Measurements from ENCODE around the gene ABCB6.
"Not testable (repeated sequence)": the region's sequence is repeated elsewhere in the genome, so short reads cannot be mapped to it uniquely, and the experiment has no call there.

ABCB6 gene

DNA sequence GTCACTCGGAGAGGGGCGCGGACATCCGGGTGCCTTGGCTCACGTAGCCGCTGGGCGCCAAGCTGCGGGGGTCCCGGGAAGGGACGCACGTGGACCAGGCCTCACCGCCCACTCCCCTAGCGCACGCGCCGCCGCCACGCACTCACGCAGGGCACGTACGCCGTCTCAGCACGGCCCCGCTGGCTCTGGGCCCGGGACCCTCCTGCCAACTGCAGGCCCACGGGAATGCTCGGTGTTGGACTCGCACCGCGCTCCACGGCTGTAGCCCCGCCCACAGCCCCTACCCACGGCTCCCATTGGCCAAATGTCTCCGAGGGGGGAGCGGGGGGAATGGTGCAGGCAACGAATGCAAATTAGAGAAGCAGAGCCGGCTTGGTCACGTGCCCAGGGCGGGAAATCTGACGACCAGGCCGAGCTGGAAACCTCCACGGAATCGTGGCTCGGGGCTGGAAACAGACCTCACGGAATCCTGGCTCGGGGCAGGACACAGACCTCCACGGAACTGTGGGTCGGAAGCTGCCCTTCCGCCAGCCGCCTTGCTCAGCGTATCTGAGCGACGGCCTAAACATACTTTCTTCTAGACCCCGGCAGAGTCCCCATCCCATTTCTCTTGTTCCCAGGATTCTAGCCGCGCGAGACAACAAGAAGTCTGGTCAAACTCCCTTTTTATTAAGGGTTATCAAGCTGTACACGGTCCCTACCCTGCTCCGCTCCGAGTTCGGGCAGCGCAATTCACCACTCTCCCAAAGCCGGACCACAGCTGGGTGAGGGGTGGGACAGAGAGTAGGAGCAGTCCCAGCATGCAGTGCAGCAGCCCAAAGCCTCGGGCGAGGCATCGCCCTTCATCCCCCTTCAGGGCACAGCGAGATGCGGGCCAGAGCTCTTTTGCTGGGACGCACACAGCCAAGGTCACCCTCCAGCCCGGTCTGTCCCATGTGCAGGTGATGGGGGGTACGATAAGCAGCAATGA lies at the start of gene ABCB6:
Gene ABCB6 (minus strand): TSS at position 227 of the 970 bp plus-strand sequence. CDS start 285 bp downstream, outside the sequence.
- intact Hi-C loops (cut with micrococcal nuclease): loop anchor here (2.0 to 5.0 kb wide), 2 partner anchors 33 to 58 kb away; partner anchors contain the start of genes NHEJ1, TUBA4A and TUBA4B
- peaks cover 74% of the 10 kb centered on the region for H3K36me3 Mint-ChIP-seq (ENCODE audit: low read depth)
- H3K9me3 Mint-ChIP-seq: no peaks in the 10 kb centered on the region
- peaks cover 56% of the 10 kb centered on the region for H3K4me1 Mint-ChIP-seq (ENCODE audit: low read depth)
- peaks cover 42% of the 10 kb centered on the region for H3K27me3 Mint-ChIP-seq
- peak within 1 kb of the TSS; percentile 74 for H3K4me3 Mint-ChIP-seq
- H3K27ac Mint-ChIP-seq: peak within 1 kb of the TSS; percentile 94

DNA sequence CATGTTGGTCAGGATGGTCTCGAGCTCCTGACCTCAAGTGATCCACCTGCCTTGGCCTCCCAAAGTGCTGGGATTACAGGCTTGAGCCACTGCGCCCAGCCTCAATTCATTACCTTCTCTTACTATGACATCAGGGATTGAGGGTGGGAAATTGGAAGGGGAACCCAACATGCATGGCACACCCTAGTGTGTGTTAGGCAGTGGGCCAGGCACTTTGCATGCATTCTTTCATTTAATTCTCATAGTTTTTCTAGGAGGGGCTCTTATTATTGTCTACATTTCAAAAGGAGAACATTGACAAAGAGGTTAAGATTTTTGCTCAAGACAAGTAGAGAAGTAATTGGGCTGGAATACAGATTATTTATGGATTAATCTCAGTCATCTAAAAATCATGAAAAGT lies 49.5 kb upstream of the ABCB6 start:
- intact Hi-C loops (cut with micrococcal nuclease): no loop called here

DNA sequence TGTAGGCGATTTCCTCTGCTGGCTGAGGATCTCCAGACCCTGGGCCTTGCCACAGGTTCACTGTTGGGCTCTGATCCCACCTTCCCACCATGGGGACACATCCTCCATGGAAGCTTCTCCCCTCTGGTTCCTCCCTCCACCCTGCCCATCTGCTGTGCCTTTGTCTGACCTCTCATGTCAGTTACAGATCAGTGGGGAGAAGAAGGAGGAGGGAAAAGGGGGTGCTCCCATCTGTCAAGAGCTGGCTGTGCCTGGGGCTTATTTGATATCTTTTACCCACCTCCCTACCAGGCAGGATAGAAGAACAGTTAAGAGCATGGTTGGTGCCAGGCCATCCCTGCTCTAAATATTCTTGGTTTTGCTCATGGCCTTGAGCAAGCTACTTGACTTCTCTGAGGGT lies 48.1 kb upstream of the ABCB6 start:
- no peaks in the 10 kb centered on the region for H3K4me1 Mint-ChIP-seq (ENCODE audit: low read depth)
- intact Hi-C loops (cut with micrococcal nuclease): no loop called here
- H3K9me3 Mint-ChIP-seq: no peaks in the 10 kb centered on the region
- H3K27me3 Mint-ChIP-seq: peaks cover 9% of the 10 kb centered on the region
- H3K27ac Mint-ChIP-seq: no peak overlapping the region
- H3K36me3 Mint-ChIP-seq (ENCODE audit: low read depth): no peaks in the 10 kb centered on the region
- no peak overlapping the region for H3K4me3 Mint-ChIP-seq

More for the DNA sequence above, 49.5 kb upstream of the ABCB6 start:
- no peaks in the 10 kb centered on the region for H3K9me3 Mint-ChIP-seq
- no peak overlapping the region for H3K4me3 Mint-ChIP-seq
- peaks cover 18% of the 10 kb centered on the region for H3K27me3 Mint-ChIP-seq
- no peaks in the 10 kb centered on the region for H3K4me1 Mint-ChIP-seq (ENCODE audit: low read depth)
- H3K36me3 Mint-ChIP-seq (ENCODE audit: low read depth): no peaks in the 10 kb centered on the region
- no peak overlapping the region for H3K27ac Mint-ChIP-seq

DNA sequence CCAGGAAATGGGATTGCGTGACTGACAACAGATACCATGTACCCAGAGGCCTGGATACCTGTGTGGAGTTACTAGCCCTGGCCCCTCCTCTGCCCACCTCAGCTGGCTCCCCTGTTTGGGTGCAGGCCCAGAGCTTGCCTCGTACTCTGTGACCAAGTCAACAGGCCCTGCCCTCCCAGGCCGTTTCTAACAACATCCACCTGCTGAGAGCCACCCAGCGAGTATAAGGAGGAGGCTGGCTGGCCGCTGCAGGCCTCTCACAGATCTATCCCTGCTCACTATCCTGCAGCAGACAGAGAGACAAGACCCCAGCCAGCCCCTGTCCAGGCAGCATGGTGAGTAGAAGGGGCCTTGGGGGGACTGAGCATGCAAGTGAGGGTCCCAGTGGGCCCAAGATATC lies 47.5 kb upstream of the ABCB6 start:
- H3K4me3 Mint-ChIP-seq: no peak overlapping the region
- H3K4me1 Mint-ChIP-seq (ENCODE audit: low read depth): no peaks in the 10 kb centered on the region
- H3K27ac Mint-ChIP-seq: no peak overlapping the region
- no peaks in the 10 kb centered on the region for H3K36me3 Mint-ChIP-seq (ENCODE audit: low read depth)
- peaks cover 9% of the 10 kb centered on the region for H3K27me3 Mint-ChIP-seq
- H3K9me3 Mint-ChIP-seq: no peaks in the 10 kb centered on the region
- intact Hi-C loops (cut with micrococcal nuclease): no loop called here

DNA sequence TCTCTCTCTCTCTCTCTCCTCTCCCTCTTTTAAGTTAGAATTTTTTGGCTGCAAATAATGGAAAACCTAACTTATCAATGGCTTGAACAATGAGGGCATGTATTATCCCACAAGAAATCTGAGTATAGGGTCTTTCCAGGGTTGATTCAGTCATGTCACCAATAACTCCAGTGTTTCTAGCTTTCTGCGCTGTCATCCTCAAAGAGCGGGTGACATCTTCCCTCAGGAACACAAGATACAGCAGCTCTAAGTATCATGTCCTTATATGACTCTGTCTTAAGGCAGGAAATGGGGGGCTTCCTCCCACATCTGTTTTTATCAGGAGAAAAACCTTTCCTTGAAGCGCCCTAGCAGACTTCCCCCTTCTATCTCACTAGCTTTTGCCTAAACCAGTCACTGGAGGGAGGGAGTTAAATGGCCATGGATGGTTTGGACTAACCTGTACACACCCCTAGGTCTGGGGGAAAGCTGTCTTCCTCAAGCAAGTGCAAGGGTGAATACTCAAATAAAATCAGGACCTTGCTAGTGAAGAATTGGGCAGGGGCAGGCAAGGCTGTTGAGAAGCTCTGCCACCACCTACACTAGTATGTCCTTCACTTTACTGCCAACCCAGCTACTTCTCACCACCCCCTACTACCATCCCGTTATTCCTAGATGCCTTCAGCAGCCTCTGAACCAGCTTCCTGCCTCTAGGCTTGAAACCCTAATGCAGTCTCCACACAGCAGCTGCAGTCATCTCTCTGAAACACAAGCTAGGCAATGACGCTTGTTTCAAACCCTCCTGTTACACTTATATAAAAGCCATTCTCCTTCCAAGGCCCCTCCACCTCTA lies 42.5 kb upstream of the ABCB6 start:
- Mint-ChIP-seq H3K27me3 (peaks cover 20% of the 10 kb centered on the region), H3K36me3 (ENCODE audit: low read depth) (no peaks in the 10 kb centered on the region), H3K9me3 (no peaks in the 10 kb centered on the region), H3K4me3 (no peak overlapping the region), H3K27ac (no peak overlapping the region), H3K4me1 (ENCODE audit: low read depth) (no peaks in the 10 kb centered on the region)
- intact Hi-C loops (cut with micrococcal nuclease): no loop called here

DNA sequence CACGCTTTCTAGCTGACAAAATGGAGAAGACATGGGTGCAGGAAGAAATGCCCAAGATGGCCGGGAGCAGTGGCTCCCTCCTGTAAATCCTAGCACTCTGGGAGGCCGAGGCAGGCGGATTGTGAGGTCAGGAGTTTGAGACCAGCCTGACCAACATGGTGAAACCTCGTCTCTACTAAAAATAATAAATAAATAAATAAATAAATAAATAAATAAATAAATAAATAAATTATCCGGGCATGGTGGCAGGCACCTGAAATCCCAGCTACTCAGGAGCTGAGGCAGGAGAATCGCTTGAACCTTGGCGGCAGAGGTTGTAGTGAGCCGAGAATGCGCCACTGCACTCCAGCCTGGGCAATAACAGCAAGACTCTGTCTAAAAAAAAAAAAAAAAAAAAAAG lies 40.2 kb upstream of the ABCB6 start:
- H3K9me3 Mint-ChIP-seq; H3K4me3 Mint-ChIP-seq; H3K27ac Mint-ChIP-seq; intact Hi-C loops (cut with micrococcal nuclease); H3K4me1 Mint-ChIP-seq (ENCODE audit: low read depth); H3K36me3 Mint-ChIP-seq (ENCODE audit: low read depth): not testable (repeated sequence)
- H3K27me3 Mint-ChIP-seq: peaks cover 19% of the 10 kb centered on the region

DNA sequence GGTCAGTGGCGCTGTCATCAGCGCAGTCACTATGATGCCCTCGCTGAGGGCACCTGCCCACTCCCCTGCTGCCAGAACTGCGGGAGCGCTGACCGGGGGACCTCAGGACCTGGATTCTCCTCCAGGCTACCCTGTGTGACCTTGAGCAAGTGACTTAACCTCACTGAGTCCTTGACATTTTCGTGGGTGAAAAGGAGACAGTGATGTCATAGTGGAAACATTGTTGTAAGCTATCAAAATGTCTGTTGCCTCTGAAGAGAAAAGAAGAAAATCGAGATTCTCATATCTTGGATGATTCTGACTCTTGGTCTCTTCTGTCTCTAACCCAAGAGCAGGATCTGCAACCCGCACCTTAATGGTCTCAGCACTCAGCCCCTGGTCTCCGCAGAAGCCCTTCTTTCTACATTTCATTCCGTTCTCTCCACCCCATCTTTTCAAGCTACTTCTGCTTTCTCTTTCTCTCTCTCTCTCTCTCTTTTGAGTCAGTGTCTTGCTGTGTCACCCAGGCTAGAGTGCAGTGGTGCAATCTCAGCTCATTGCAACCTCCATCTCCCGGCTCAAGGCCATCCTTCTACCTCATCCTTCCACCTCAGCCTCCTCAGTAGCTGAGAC lies 35.9 kb upstream of the ABCB6 start:
- peak overlapping the region; percentile 86 for H3K4me3 Mint-ChIP-seq
- peak overlapping the region; percentile 47 for H3K27ac Mint-ChIP-seq
- intact Hi-C loops (cut with micrococcal nuclease): loop anchor here (5.0 kb wide), 1 partner anchor 37 kb away; the partner anchor contains the start of gene ABCB6
- H3K36me3 Mint-ChIP-seq (ENCODE audit: low read depth): peaks cover 26% of the 10 kb centered on the region
- H3K4me1 Mint-ChIP-seq (ENCODE audit: low read depth): peaks cover 46% of the 10 kb centered on the region
- no peaks in the 10 kb centered on the region for H3K9me3 Mint-ChIP-seq
- H3K27me3 Mint-ChIP-seq: peaks cover 5% of the 10 kb centered on the region

DNA sequence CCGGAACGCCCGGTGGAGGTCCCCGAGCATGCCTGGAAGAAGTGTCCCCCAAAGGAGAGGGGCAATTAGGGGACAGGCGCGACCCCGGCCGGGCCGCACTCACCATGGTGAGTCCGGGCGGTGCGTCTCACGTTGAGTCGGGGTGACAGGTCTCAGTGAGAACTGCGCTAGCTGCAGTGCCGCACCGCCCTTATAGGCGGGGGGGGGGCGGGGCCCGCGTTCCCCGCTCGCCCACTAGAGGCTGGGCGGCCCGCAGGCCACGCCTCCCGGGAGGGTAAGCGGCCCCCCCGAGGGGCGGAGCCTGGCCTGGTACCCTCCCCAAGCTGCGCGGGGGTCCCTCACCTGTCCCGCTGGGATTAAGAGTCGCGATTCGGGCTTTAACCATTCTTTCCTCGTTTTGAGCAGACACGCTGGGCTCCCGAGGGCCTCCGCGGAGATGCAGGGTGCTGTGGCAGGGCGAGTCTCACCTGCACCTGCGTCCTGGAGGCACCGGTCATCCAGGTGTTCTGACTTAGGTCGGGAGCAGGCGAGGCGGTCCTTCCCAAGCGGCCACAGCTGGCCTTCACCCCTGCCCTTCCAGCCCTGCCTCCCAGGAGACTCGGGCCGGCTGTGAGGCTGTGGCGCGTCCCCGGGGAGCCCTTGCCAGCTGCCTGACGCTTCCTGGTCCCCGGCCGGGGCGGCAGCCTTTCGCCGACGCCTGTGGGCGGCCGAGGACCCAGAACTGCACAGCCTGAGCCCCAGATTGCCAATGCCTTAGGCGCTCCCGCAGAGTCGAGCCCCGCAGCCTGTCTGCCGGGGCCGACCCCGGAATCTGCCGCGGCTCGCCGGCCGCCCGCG lies 35.2 kb upstream of the ABCB6 start, which contains the start of gene TUBA4A:
Gene TUBA4A (minus strand): TSS at position 166 of the 837 bp plus-strand sequence. CDS start 60 bp downstream, at position 106.
- peak within 1 kb of the TSS; percentile 86 for H3K4me3 Mint-ChIP-seq
- peaks cover 53% of the 10 kb centered on the region for H3K4me1 Mint-ChIP-seq (ENCODE audit: low read depth)
- H3K9me3 Mint-ChIP-seq: no peaks in the 10 kb centered on the region
- intact Hi-C loops (cut with micrococcal nuclease): loop anchor here (5.0 kb wide), 1 partner anchor 37 kb away; the partner anchor contains the start of gene ABCB6
- H3K27ac Mint-ChIP-seq: peak within 1 kb of the TSS; percentile 47
- peaks cover 2% of the 10 kb centered on the region for H3K27me3 Mint-ChIP-seq
- H3K36me3 Mint-ChIP-seq (ENCODE audit: low read depth): peaks cover 34% of the 10 kb centered on the region

DNA sequence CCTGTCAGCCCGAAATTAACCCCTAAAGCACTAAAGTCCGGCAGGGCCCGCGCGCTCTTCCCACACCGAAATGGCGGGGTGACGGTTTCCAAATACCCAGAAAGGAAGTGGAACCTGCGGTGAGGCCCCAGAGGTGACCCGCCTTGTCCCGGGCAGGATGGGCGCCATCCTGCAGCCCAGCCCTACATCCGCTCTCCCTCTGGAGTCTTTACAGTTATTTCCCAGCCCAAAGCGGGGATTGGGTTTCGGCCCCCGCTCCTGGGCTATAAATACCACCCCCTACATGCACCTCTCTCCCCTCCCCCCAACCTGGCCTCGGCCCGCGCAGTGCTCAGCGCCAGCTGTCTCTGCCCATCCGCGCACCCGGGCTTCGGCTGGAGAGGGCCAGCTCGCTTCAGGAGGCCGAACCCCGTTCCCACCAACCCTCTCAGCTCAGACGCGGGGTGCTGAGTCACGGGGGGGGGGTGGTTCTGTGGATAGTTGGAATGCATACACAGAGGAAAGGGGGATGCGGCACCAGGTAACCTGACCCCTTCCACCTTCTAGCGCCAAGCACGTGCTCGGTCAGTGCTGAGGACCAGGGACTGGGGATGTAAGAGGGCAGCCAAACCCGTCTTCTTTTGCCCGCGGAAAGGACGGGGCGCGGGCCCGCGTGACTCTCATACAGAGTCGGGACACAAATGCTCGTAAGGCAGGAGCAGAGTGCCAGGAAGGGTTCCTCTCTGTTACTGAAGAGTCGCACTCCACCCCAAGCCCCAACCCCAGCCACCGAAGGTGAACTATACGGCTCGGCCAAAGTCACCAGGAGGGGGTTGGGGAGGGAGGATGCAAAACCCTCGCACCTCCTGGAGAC lies 34.4 kb upstream of the ABCB6 start, which contains the start of gene TUBA4B:
Gene TUBA4B (plus strand): TSS at position 344 of the 853 bp plus-strand sequence. CDS start 165 bp downstream, at position 509.
- Mint-ChIP-seq H3K4me3 (peak within 1 kb of the TSS; percentile 86), H3K36me3 (ENCODE audit: low read depth) (peaks cover 42% of the 10 kb centered on the region), H3K4me1 (ENCODE audit: low read depth) (peaks cover 61% of the 10 kb centered on the region), H3K27ac (peak within 1 kb of the TSS; percentile 47), H3K9me3 (no peaks in the 10 kb centered on the region), H3K27me3 (no peaks in the 10 kb centered on the region)
- intact Hi-C loops (cut with micrococcal nuclease): loop anchor here (5.0 kb wide), 1 partner anchor 36 kb away; the partner anchor contains the start of gene ABCB6

DNA sequence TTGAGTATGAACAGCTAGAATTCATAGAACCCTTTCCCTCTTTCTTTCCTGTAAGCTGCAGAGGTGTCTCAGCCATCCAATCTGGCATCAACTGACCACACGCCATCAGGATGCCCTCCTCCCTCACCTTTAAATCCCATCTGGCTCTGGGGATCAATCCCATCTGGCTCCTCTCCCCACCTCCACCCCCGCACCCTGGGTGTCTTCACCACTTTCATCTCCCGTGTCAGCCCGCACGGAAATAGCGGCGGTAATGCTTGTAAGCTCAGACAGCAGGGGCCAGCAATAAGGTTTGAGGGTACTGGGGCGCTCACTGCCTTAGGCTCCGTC lies 33.8 kb upstream of the ABCB6 start:
- no peaks in the 10 kb centered on the region for H3K27me3 Mint-ChIP-seq
- intact Hi-C loops (cut with micrococcal nuclease): loop anchor here (5.0 kb wide), 1 partner anchor 35 kb away; the partner anchor contains the start of gene ABCB6
- peaks cover 48% of the 10 kb centered on the region for H3K36me3 Mint-ChIP-seq (ENCODE audit: low read depth)
- H3K4me3 Mint-ChIP-seq: peak overlapping the region; percentile 86
- H3K9me3 Mint-ChIP-seq: no peaks in the 10 kb centered on the region
- peaks cover 67% of the 10 kb centered on the region for H3K4me1 Mint-ChIP-seq (ENCODE audit: low read depth)
- H3K27ac Mint-ChIP-seq: peak overlapping the region; percentile 47

DNA sequence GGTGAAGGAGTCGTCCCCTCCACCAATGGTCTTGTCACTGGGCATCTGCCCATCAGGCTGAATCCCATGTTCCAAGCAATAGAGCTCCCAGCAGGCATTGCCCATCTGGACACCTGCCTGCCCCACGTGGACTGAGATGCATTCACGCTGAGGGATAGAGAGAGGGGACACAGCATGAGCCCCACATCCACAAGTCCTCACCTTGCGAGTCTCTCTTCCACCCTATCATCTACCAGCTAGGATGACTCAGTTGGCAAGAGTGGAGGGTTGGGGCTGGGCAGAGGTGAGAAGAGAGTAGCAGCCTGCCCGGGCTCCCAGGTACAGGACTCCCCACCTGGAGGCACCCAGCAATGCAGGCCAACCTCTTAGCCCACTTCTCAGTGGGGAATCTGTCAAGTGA lies 33.3 kb upstream of the ABCB6 start:
- Mint-ChIP-seq H3K27ac (peak overlapping the region; percentile 47), H3K36me3 (ENCODE audit: low read depth) (peaks cover 52% of the 10 kb centered on the region), H3K4me1 (ENCODE audit: low read depth) (peaks cover 72% of the 10 kb centered on the region), H3K27me3 (no peaks in the 10 kb centered on the region), H3K9me3 (no peaks in the 10 kb centered on the region), H3K4me3 (peak overlapping the region; percentile 86)
- intact Hi-C loops (cut with micrococcal nuclease): loop anchor here (5.0 kb wide), 1 partner anchor 35 kb away; the partner anchor contains the start of gene ABCB6

DNA sequence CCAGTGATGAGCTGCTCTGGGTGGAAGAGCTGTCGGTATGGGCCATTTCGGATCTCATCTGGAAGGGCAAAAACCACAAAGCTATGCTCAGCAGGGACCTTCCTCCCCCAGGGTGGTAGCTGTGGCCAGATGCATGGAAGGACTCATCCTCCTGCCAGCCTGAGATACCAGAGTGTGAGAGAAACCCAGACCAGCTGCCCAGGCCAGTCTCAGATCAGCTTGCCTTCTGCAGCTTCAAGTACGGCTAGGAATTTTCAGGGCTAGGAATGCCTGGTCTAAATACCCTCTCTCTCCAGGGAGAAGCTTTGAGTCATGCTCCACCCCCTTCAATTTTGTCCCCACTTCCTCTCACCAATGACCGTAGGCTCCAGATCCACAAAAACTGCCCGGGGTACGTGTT lies 32.9 kb upstream of the ABCB6 start:
- Mint-ChIP-seq H3K27ac (peak overlapping the region; percentile 47), H3K36me3 (ENCODE audit: low read depth) (peaks cover 57% of the 10 kb centered on the region), H3K4me3 (peak overlapping the region; percentile 86), H3K4me1 (ENCODE audit: low read depth) (peaks cover 76% of the 10 kb centered on the region), H3K27me3 (no peaks in the 10 kb centered on the region), H3K9me3 (no peaks in the 10 kb centered on the region)
- intact Hi-C loops (cut with micrococcal nuclease): loop anchor here (5.0 kb wide), 1 partner anchor 34 kb away; the partner anchor contains the start of gene ABCB6

All from dendritic cell treated with granulocyte-macrophage colony-stimulating factor and Interleukin-4, amounts not matched to agents 40 ng/mL and 50 ng/mL, for 4 days (primary cell).